Measurements from ENCODE around the gene CHD9.
"Not testable (repeated sequence)": the region's sequence is repeated elsewhere in the genome, so short reads cannot be mapped to it uniquely, and the experiment has no call there.

The CHD9 gene

GRCh38 chr16:53291757-53292392 lies 237.1 kb downstream of the CHD9 start:
- no peak for DNase-seq

- no peak for DNase-seq
These were observed 242.7 kb downstream of the CHD9 start for GRCh38 chr16:53297477-53297876.

GRCh38 chr16:53304334-53304733 lies 249.5 kb downstream of the CHD9 start:
- no peak for DNase-seq

GRCh38 chr16:53305743-53306142 lies 251.0 kb downstream of the CHD9 start:
- no peak for DNase-seq

GRCh38 chr16:53309457-53309856 lies 254.7 kb downstream of the CHD9 start:
- DNase-seq, result no peak

GRCh38 chr16:53320992-53321391 lies 266.2 kb downstream of the CHD9 start:
- DNase-seq, result no peak

- no peak for DNase-seq
These were observed 269.1 kb downstream of the CHD9 start for GRCh38 chr16:53323924-53324323.

GRCh38 chr16:53330991-53331390 lies 276.2 kb downstream of the CHD9 start:
- not testable (repeated sequence) for DNase-seq

GRCh38 chr16:53334581-53334980 lies 279.8 kb downstream of the CHD9 start:
- no peak for DNase-seq

GRCh38 chr16:53337294-53337693 lies 282.5 kb downstream of the CHD9 start:
- DNase-seq, result no peak

GRCh38 chr16:53341792-53342191 lies 287.0 kb downstream of the CHD9 start:
- no peak for DNase-seq

- no peak for DNase-seq
These were observed 300.3 kb downstream of the CHD9 start for GRCh38 chr16:53355064-53355463.

GRCh38 chr16:53356478-53357207 lies 301.9 kb downstream of the CHD9 start:
- DNase-seq, result no peak

- no peak for DNase-seq
These were observed 302.4 kb downstream of the CHD9 start for GRCh38 chr16:53357208-53357586.

GRCh38 chr16:53357955-53358354 lies 303.2 kb downstream of the CHD9 start:
- no peak for DNase-seq

GRCh38 chr16:53358884-53359283 lies 304.1 kb downstream of the CHD9 start:
- DNase-seq, result no peak

- DNase-seq, result no peak
These were observed 315.1 kb downstream of the CHD9 start for GRCh38 chr16:53369921-53370320.

- no peak for DNase-seq
These were observed 316.0 kb downstream of the CHD9 start for GRCh38 chr16:53370827-53371226.

- DNase-seq, result peak; percentile 38
These were observed 318.4 kb downstream of the CHD9 start for GRCh38 chr16:53372992-53373871.

GRCh38 chr16:53374800-53375199 lies 320.0 kb downstream of the CHD9 start:
- no peak for DNase-seq

- DNase-seq, result no peak
These were observed 323.3 kb downstream of the CHD9 start for GRCh38 chr16:53378138-53378537.
